NK-92 (cell line): ENCODE measurements around the gene DNHD1.

ENCODE experiments used
- DNase-seq: peaks from one replicate; lab custom pipeline; 2025; ENCODE audit not compliant: unreplicated experiment; lab: John Stamatoyannopoulos, UW

Gene DNHD1

DNA sequence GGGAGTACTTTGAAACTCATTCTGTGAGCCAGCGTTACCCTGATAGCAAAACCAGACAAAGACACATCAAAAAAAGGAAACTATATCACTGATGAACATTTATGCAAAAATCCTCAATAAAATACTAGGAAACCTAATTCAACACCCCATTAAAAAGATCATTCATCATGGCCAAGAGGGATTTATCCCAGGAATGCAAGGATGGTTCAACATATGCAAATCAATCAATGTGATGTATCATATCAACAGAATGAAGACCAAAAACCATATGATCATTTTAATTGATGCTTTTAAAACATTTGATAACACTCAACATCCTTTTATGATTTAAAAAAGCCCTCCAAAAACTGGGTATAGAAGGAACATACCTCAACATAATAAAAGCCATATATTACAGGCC, 86.5 kb downstream of the DNHD1 start:
- no peak for DNase-seq

- no peak for DNase-seq
Measured at GRCh38 chr11:6584528-6584927, 87.4 kb downstream of the DNHD1 start.

DNA sequence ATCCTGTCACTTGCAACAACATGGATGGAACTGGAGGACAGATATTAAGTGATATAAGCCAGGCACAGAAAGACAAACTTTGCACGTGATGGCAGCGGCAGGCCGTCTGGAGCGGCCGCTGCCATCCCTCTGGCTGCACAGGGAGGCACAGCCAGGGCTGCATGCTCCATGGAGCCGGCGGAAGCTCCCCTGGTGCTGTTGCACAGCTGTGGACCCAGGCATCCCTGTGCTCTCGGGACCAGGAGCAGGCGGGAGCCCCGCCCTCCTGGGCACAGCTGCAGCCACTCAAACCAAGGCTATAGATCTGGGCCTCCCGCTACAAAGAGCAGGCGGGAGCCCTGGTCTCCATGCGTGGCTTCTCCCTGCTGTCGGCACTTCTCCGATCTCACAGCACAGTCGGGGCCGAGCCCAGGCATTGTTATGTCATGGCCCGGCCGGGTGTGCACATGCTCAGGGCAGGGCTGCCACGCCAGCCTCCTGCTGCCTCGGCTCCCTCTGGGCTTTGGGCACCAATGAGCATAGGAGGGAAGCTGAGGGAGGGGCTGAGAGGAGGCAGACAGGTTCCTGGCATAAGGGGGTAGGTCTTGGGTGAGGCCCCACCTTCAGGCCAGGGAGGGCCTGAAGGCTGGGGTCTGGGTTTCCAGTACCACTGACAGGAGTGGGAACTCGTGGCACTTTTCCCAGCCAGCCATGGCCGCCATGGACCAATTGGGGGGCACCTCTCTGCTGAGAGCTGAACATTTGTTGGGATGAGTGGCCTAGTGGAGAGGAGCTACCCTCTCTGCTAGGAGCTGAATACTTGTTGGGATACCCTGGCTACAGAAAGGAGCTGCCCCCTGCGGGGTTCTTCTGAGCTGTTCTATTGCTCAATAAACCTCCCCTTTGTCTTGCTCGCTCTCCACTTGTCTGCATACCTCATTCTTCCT, 89.6 kb downstream of the DNHD1 start:
- no peak for DNase-seq

GRCh38 chr11:6587360-6587953, 90.4 kb downstream of the DNHD1 start:
- no peak for DNase-seq

DNA sequence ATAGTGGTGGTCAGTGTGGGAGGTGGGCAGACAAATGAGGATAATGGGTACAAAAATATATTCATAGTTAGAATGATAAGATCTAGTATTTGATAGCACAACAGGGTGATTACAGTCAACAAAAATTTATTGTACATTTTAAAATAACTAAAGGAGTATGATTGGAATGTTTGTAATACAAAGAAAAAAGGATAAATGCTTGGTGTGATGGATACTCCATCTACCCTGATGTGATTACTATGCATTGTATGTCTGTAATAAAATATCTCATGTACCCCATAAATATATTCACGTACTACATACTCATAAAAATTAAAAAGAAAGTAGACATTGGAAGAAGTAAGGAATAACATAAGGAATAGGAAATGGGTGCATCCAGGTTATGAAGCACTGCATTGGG, 90.9 kb downstream of the DNHD1 start:
- DNase-seq = no peak

DNA sequence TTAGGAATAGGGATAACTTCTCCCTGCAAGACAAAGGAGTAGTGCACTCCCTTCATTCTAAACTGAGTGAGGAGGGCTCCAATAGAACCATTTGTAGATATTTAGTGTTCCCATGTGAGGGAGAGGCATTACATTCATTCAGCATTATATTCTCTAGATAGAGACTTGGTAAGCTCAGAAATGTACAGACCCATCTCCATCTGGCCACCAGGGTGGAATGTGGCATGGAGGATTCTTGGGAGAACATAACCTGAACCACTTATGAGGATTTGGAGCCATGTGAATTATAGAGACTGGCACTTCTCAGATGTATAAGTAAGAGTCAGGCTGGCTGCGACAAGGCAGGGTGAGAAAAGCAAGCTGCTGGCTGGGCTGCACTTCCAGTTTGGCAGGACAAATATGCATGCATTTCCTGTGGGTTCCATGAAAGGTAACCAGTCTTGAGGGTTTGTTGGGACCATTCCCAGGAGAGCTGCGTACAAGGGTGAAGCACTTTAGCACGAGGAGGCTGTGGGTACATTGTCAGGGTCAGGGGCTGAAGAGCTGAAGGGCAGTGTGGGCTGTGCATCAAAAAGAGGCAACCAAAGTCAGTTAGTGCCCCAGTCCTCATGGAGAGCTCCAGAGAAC, 97.2 kb downstream of the DNHD1 start:
- DNase-seq = no peak

DNA sequence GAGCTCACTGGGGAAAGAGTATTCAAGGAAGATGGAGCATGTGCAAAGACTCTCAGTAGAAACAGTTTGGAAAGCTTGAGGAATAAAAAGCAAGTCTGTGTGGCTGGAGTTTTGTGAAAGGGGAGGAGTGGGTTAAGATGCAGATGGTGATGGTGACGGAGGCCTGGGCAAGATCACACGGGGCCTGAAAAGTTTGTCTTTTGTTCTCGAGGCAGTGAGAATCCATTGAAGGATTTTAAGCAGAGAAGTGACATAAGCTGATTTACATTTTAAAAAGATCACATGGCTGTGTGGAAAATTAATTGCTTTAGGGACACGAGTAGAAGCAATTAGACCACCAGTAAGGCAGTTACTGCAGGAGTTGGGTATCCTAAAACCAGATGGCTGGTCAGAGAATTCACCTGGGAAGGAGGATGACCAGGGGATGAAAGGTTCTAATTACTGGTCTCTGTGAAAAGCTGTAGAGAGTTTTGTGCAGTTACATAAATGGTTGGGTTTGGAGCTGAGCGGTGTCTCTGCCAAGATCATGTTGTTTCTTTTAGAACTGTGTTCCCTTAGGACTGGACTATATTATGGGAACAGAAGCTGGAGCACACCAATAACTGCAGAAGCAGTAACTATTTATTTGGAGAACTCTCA, 99.3 kb downstream of the DNHD1 start:
- no peak for DNase-seq

DNA sequence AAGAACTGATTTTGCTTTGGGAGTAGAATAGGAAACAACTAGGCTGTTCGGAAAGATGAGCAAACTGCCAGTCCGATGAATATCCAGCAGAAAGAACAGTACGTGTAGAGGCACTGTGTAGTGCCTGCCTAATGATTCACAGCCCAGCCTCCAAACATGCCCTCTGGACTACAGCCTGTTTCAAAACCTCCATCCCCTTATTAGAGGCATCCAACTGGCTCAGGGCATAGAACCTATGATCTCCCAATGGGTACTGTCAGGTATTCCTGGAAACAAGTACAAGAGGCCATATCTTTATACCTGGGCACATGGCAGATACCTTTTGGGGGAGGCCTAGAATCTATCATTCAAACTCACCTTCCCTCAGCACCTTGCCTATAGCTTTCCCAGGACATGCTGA, 101.5 kb downstream of the DNHD1 start:
- DNase-seq = no peak

DNA sequence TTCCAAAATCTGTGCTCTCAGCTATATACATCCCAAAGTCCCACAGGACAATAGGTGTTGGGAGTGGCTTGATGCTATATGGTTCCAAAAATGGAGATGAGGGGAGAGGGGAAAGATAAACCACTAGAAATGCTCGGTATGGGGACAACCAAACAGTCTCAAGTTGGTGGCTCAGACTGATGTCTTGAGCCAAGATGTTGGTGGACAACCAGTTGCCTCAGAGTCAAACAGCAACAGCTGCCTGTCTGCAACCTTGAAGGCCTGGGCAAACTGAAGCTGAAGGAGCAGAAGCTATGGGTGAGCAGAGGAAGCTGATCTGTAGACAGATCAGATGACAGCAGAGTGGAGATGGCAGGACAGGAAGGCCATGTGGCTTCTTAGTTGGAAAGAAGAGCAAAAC, 102.4 kb downstream of the DNHD1 start:
- no peak for DNase-seq

DNA sequence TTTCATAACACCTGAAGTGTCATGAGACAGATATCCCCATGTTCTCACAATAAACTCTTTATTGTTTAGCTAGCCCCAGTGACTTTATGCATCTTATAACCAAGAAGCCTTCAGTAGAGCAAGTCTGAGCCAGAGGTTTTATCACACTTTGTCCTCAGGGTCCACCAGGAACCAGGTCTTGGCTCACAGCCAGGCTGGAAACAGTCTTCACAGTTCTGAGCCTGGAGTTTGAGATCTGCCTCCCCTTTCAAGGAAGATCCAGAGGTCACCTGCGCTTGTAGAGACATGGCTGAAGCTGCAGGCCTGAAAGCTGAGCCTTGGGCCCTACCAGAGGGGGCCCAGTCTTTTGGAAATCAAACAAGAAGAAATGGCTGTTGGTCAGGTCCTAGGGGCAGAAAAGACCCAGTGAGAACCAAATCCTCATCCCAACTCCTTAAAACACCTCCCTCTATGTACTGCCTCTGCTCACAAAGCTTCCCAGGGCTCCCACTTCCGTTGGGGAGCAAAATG, 102.9 kb downstream of the DNHD1 start:
- DNase-seq = no peak

DNA sequence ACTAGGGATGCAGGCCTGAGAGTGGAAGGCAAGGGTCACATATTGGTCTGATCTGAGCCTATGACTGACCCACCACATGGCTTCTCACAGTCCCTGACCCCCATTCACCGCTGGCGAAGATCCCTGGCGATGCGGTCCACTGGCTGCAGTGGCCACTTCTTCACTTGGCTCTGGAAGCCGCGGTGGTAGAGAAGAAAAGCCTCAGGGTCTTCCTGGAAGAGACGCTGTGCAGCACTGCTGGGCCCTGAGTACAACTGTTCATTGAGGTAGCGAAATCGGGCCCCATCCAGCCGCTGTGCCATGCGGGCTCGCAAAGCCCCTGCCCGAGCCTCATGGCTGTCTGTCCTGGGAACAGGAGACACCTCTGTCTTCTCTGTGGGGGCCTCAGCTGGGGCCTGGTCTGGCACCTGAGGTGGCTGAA, 104.0 kb downstream of the DNHD1 start:
- DNase-seq = no peak

- DNase-seq = no peak
Measured at GRCh38 chr11:6602096-6602940, 105.2 kb downstream of the DNHD1 start.

DNA sequence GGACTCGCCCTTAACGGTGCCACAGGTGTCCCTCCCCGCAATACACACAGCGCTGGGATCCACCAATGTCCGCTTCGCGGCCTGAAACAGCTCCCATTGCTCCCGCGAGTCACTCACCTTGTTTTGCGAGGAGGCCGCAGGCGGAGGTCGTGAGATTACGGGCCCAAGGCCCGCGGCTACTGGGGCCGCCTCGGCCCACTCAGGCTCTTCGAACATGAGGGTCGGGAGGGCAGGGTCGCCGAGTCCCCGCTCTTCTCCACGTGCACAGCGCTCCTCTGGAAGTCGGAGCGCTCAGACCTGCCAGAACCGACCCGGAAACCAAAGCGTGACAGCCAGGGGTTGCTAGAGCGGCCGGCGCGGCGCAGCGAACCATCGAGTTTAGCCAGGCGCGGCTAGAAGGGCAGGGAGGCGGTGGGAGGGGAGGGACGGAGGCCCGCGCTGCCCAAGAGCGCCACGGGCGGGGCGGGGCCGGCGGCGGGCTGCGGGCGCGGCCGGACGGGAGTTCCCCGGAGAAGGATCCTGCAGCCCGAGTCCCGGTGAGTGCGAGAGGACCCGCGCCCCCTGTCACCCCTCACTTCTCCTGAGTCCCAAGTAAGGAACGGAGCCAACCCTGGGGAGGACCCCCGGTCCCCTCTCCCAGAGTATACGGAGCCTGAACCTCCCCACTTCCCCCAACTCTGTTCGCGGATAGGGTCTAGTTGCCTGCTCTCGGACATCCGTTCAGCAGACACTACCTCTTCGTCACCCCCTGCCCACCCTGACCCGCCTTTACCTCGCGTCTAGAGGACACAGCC, 106.4 kb downstream of the DNHD1 start, which contains the start of the genes ILK and RRP8:
TSS of gene ILK (plus strand) at position 488 of the 794 bp plus-strand sequence. CDS start 498 bp downstream, outside the sequence.
TSS of gene RRP8 (minus strand) at position 330 of the 794 bp plus-strand sequence. CDS start at position 216, 114 bp downstream.
- no peak for DNase-seq

GRCh38 chr11:6604081-6604626, 107.1 kb downstream of the DNHD1 start:
- DNase-seq = no peak

- no peak for DNase-seq
Measured at GRCh38 chr11:6604790-6605189, 107.7 kb downstream of the DNHD1 start.

DNA sequence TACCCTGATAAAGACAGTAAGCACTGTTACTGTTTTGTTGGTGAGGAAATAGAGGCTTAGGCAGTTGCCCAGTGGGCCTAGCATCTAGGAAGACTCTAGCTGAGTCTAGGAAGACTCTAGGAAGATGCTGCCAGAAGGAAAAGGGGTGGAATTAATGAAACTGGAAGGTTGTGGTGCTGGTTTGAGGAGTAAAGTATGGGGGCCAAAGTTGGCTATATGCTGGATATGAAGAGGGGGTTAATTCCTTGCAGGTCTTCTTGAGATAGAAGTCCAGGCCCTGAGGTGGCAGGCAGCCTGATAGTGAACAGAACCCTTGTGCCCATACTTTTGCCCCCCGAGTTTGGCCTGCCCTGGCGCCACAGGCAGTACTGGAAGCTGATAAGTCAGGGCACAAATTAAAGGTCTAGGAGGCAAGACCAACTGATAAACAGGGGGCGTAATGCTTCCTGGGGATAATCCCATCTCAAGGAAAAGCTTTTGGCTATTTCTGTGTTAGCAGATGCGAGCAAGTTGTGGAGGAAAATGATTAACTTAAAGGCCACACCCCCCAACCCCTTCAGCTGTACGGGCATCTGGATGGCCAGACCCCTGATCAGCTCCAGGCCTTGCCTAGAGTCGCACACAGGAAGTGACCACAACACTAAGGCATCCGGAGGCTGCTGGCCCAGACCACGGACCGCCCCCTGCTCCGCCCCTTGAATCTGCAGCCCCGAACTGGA, 109.5 kb downstream of the DNHD1 start:
- no peak for DNase-seq

- DNase-seq = no peak
Measured at GRCh38 chr11:6607190-6607795, 110.2 kb downstream of the DNHD1 start.

GRCh38 chr11:6608011-6608410, 110.9 kb downstream of the DNHD1 start:
- no peak for DNase-seq
